H1 (cell line): Measurements from ENCODE around the gene NT5C1B. TPM values are rescaled to one million over a fixed set of nuclear protein-coding genes. Genes with fewer than 3 reads are reported as not detected.
A peak's percentile ranks its signal among the peaks of the same experiment; 100 is the strongest.

ENCODE experiments used
- CTCF ChIA-PET: fragments of 300-600 bp; sonication (Branson Sonifier 250); formaldehyde crosslinking; loops from one replicate; lab custom pipeline; 2021; ENCODE audit not compliant: partially characterized antibody; lab: Charles Lee
- POLR2A ChIA-PET: fragments of 300-600 bp; sonication (Branson Sonifier 250); formaldehyde crosslinking; loops from one replicate; lab custom pipeline; 2021; ENCODE audit warnings: inconsistent platforms; ENCODE audit not compliant: partially characterized antibody; lab: Charles Lee
- DNase-seq, 2 experiments: peaks; one replicate each; pipeline versions ENCODE4 v3.0.0 to v3.0.0-alpha.2; 2010 to 2022; ENCODE audit warnings: low spot score in 2 of 2, low read depth in 1 of 2, mixed read lengths in 1 of 2
- FAIRE-seq: peaks from 2 replicates; lab custom pipeline; 2011; peaks lifted over from hg19 to GRCh38; lab: Jason Lieb, UNC
- H2AFZ ChIP-seq: 2 replicates; pipeline ENCODE4 v1.8.1; 2012; ENCODE audit warnings: low read length, inconsistent platforms
- H2AK5ac ChIP-seq: 2 replicates; pipeline ENCODE4 v1.6.1; 2013; ENCODE audit warnings: low read depth, low read length
- H2BK120ac ChIP-seq: replicated peaks from 2 replicates; pipeline ENCODE3; 2013; ENCODE audit warnings: low read depth, low read length, inconsistent platforms
- H2BK12ac ChIP-seq: 2 replicates; pipeline ENCODE4 v1.6.1; 2013; ENCODE audit warnings: low read depth, low read length
- H2BK15ac ChIP-seq: 2 replicates; pipeline ENCODE4 v1.6.1; 2013; ENCODE audit warnings: low read length
- H2BK20ac ChIP-seq: 2 replicates; pipeline ENCODE4 v1.6.1; 2013; ENCODE audit warnings: low read length
- H2BK5ac ChIP-seq: 2 replicates; pipeline ENCODE4 v1.6.1; 2013; ENCODE audit warnings: low read depth, low read length
- H3K14ac ChIP-seq: 2 replicates; pipeline ENCODE4 v1.6.1; 2013; ENCODE audit warnings: inconsistent platforms; ENCODE audit not compliant: insufficient read length
- H3K18ac ChIP-seq: 2 replicates; pipeline ENCODE4 v1.6.1; 2013; ENCODE audit warnings: low read length; ENCODE audit errors: extremely low read depth
- H3K23ac ChIP-seq: 2 replicates; pipeline ENCODE4 v1.6.1; 2013; ENCODE audit warnings: inconsistent platforms; ENCODE audit not compliant: insufficient read length
- H3K23me2 ChIP-seq: 2 replicates; pipeline ENCODE4 v1.6.1; 2013; ENCODE audit warnings: low read depth, low read length
- H3K27ac ChIP-seq: 2 replicates; pipeline ENCODE4 v1.6.1; 2011; ENCODE audit warnings: low read depth, low read length, inconsistent platforms
- H3K27me3 ChIP-seq, 4 experiments: replicated peaks in 1 of 4; 1 replicate in 1 of 4; 2 replicates in 3 of 4; pipeline versions ENCODE4 v1.6.1 to v1.8.1; 2011 to 2013; ENCODE audit warnings: low read length in 3 of 4, mild to moderate bottlenecking in 3 of 4, inconsistent platforms in 2 of 4, mixed read lengths in 2 of 4, moderate library complexity in 1 of 4; ENCODE audit not compliant: control insufficient read depth in 3 of 4, insufficient read depth in 3 of 4; ENCODE audit errors: extremely low read depth in 1 of 4
- H3K36me3 ChIP-seq, 4 experiments: 2 replicates each; pipeline versions ENCODE4 v1.6.1 to v1.8.1; 2011 to 2013; ENCODE audit warnings: mild to moderate bottlenecking in 4 of 4, low read length in 3 of 4, moderate library complexity in 2 of 4, control low read depth in 1 of 4, inconsistent platforms in 1 of 4; ENCODE audit not compliant: insufficient read depth in 4 of 4, control insufficient read depth in 2 of 4
- H3K4ac ChIP-seq: replicated peaks from 2 replicates; pipeline ENCODE3; 2013; ENCODE audit warnings: low read length, low read depth, mixed read lengths, inconsistent platforms; ENCODE audit not compliant: insufficient read length
- H3K4me1 ChIP-seq, 4 experiments: replicated peaks in 1 of 4; 1 replicate in 1 of 4; 2 replicates in 3 of 4; pipeline versions ENCODE4 v1.6.1 to v1.8.1; 2011 to 2013; ENCODE audit warnings: low read length in 3 of 4, inconsistent platforms in 2 of 4, mixed read lengths in 1 of 4; ENCODE audit not compliant: insufficient read depth in 4 of 4, control insufficient read depth in 3 of 4
- H3K4me2 ChIP-seq, 2 experiments: 2 replicates each; pipeline versions ENCODE4 v1.6.1 to v1.8.1; 2011 to 2013; ENCODE audit warnings: low read depth in 2 of 2, low read length in 2 of 2, control low read depth in 1 of 2, inconsistent platforms in 1 of 2, mild to moderate bottlenecking in 1 of 2; ENCODE audit not compliant: insufficient read depth in 1 of 2
- H3K4me3 ChIP-seq, 4 experiments: fragments of 200-600, 300-600 bp in 1 of 4; sonication (generic), shearing (Covaris generic), sonication (Bioruptor Twin) in 1 of 4; 2 replicates each; pipeline versions ENCODE4 v1.5.1 to v1.8.1; 2011 to 2016; ENCODE audit warnings: low read length in 4 of 4, low read depth in 3 of 4, control low read depth in 2 of 4, inconsistent platforms in 2 of 4, mild to moderate bottlenecking in 2 of 4, mixed read lengths in 1 of 4, moderate library complexity in 1 of 4; ENCODE audit not compliant: insufficient read depth in 2 of 4; ENCODE audit errors: extremely low read depth in 1 of 4
- H3K56ac ChIP-seq: replicated peaks from 2 replicates; pipeline ENCODE3; 2013; ENCODE audit warnings: low read depth, mild to moderate bottlenecking, mixed read lengths, low read length, inconsistent platforms; ENCODE audit not compliant: insufficient read length
- H3K79me1 ChIP-seq: 2 replicates; pipeline ENCODE4 v1.6.1; 2013; ENCODE audit warnings: low read depth, low read length, control low read depth
- H3K79me2 ChIP-seq, 2 experiments: 2 replicates each; pipeline versions ENCODE4 v1.6.1 to v1.8.1; 2012 to 2013; ENCODE audit warnings: low read length in 2 of 2, mild to moderate bottlenecking in 2 of 2, inconsistent platforms in 1 of 2; ENCODE audit not compliant: insufficient read depth in 2 of 2, control insufficient read depth in 1 of 2
- H3K9ac ChIP-seq, 4 experiments: replicated peaks in 1 of 4; 1 replicate in 1 of 4; 2 replicates in 3 of 4; pipeline versions ENCODE4 v1.6.1 to v1.8.1; 2011 to 2013; ENCODE audit warnings: low read depth in 3 of 4, low read length in 3 of 4, control low read depth in 2 of 4, mild to moderate bottlenecking in 2 of 4, moderate library complexity in 2 of 4, inconsistent platforms in 1 of 4; ENCODE audit errors: extremely low read depth in 1 of 4
- H3K9me3 ChIP-seq, 2 experiments: 2 replicates each; pipeline versions ENCODE4 v1.6.1 to v1.8.1; 2012 to 2013; ENCODE audit warnings: mild to moderate bottlenecking in 2 of 2, moderate library complexity in 2 of 2, control low read depth in 1 of 2, inconsistent platforms in 1 of 2, low read depth in 1 of 2, low read length in 1 of 2, mixed read lengths in 1 of 2; ENCODE audit not compliant: insufficient read depth in 2 of 2
- H4K20me1 ChIP-seq, 2 experiments: replicated peaks in 1 of 2; 2 replicates each; pipeline versions ENCODE3 to v1.8.1; 2011 to 2013; ENCODE audit warnings: inconsistent platforms in 2 of 2, low read length in 2 of 2, mild to moderate bottlenecking in 1 of 2; ENCODE audit not compliant: insufficient read depth in 2 of 2, control insufficient read depth in 1 of 2
- H4K5ac ChIP-seq: 2 replicates; pipeline ENCODE4 v1.6.1; 2013; ENCODE audit warnings: low read length, low read depth, mixed read lengths, inconsistent platforms; ENCODE audit not compliant: insufficient read length
- H4K8ac ChIP-seq: 2 replicates; pipeline ENCODE4 v1.8.0; 2013; ENCODE audit warnings: mild to moderate bottlenecking, moderate library complexity, low read length, inconsistent platforms; ENCODE audit not compliant: insufficient read depth; ENCODE audit errors: extremely low read depth
- H4K91ac ChIP-seq: replicated peaks from 2 replicates; pipeline ENCODE3; 2013; ENCODE audit warnings: low read length, mixed read lengths, inconsistent platforms; ENCODE audit not compliant: insufficient read length
- MAFK ChIP-seq: IDR thresholded peaks from 2 replicates; pipeline ENCODE4 v1.6.1; 2012; ENCODE audit warnings: low read depth, mild to moderate bottlenecking, improper control_type of control experiment, low read length
- NANOG ChIP-seq: IDR thresholded peaks from 2 replicates; pipeline ENCODE4 v1.6.1; 2011; ENCODE audit warnings: low read length, low read depth, mild to moderate bottlenecking, inconsistent platforms; ENCODE audit not compliant: insufficient read depth, poor library complexity, severe bottlenecking
- RAD21 ChIP-seq, 2 experiments: IDR thresholded peaks in 1 of 2; conservative IDR thresholded peaks in 1 of 2; 2 replicates each; pipeline ENCODE4 v1.6.1; 2011; ENCODE audit warnings: low read depth in 2 of 2, low read length in 2 of 2, improper control_type of control experiment in 1 of 2, inconsistent platforms in 1 of 2, mild to moderate bottlenecking in 1 of 2, moderate library complexity in 1 of 2
- RXRA ChIP-seq: IDR thresholded peaks from 2 replicates; pipeline ENCODE4 v1.6.1; 2011; ENCODE audit warnings: low read depth, mild to moderate bottlenecking, low read length, moderate library complexity; ENCODE audit not compliant: insufficient read depth
- TEAD4 ChIP-seq: IDR thresholded peaks from 2 replicates; pipeline ENCODE4 v1.6.1; 2012; ENCODE audit warnings: low read depth, low read length, inconsistent platforms, mixed read lengths
- WGBS, 2 experiments: shearing (Covaris generic) in 1 of 2; methylation state at CpG; one replicate each; pipeline versions ENCODE4 v1.1.6 to v1.1.7; 2013 to 2015; ENCODE audit warnings: low lambda C conversion rate in 2 of 2, mixed read lengths in 2 of 2, inconsistent platforms in 1 of 2, low coverage in 1 of 2, missing lambda C conversion rate in 1 of 2; ENCODE audit not compliant: insufficient replicate concordance in 2 of 2, insufficient coverage in 1 of 2, insufficient read length in 1 of 2; ENCODE audit errors: extremely low coverage in 1 of 2, missing lambda C conversion rate in 1 of 2; 5-methylcytosine and 5-hydroxymethylcytosine counted together
- polyA plus RNA-seq, 7 experiments: library from polyadenylated mRNA; depleted of rRNA in 3 of 7; stranded (reverse) in 5 of 7; unstranded in 2 of 7; fragments of >200 nt in 5 of 7; fragments of 200-250 nt in 2 of 7; gene quantifications; 1 replicate in 5 of 7; 2 replicates in 1 of 7; 4 replicates in 1 of 7; pipeline versions ENCODE4 v1.2.1 to v1.2.3, GENCODE V29; 2011 to 2013; ENCODE audit warnings: missing spikeins in 2 of 7, mixed read lengths in 2 of 7
- total RNA-seq: library from RNA; stranded (reverse); fragmentation: NEBNext Ultra II Directional; extraction: Animal tissue kit (Norgen Biotek cat#: 25700); gene quantifications from 2 replicates; pipeline ENCODE4 v1.2.1, GENCODE V29; 2021
- TF ChIP-seq, protein P1 (sequence below), 3 experiments: IDR thresholded peaks; 1 replicate in 2 of 3; 2 replicates in 1 of 3; pipeline versions ENCODE4 v1.5.1 to v1.6.1; 2011; ENCODE audit warnings: low read length in 3 of 3, mild to moderate bottlenecking in 3 of 3, inconsistent platforms in 2 of 3, low read depth in 1 of 3, moderate library complexity in 1 of 3; ENCODE audit not compliant: insufficient read depth in 1 of 3; ENCODE audit errors: control extremely low read depth in 1 of 3
- TF ChIP-seq, protein P2 (sequence below): IDR thresholded peaks from 2 replicates; pipeline ENCODE4 v1.6.1; 2012; ENCODE audit warnings: inconsistent platforms

The NT5C1B gene
- total and polyA plus RNA-seq, 2 of the 8 experiments (the other 6 are each of a cell fraction or from before 2014, with no cell fraction given), result not detected

DNA sequence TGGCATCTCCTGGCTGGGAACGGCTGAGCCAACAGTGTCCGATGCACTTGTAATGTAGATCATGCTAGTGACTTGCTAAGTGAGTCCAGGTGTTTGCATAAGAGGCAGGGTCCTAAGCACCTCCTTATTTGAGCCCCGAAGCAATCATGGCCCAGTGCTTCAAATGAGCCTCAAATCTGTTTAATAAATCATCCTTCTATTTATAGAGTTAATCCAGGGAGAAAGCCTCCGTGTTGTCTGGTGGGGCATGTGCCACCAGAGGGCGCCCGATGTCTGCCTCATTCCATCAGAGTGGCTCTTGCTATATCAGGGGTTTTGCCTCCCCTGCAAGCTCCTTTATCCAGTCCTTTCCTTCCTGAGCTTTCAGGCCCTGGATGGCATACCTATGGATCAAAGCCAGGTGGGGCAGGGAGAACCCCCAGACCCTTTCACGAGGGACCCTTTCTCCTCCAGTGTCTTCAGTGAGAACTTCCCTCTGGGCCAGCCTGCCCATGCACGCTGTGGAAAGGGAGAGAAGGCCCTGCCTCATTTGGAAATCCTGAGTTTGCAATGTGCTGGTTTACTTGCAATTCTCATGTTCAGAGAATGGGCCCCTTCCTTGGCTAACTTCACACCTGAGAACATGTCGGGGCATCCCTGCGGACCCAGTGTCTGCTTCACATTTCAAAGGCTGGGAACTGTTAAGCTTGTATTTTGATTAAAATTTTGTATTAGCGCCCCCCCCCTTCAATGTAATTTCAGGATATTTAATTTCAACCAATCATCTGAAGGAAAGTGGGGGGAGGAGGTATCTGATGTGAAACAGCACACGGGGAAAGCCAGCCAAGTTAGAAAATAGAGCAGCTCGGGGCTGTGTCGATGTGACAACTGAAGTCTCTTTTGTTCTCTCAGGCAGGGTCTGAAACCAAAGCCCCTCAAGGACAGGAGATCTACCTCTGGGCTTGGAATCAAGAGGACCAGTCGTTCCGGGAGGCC is 68.6 kb downstream of the NT5C1B start:
- Histone ChIP-seq H3K9me3 (no peaks in the 10 kb centered on the region), H3K36me3 (no peaks in the 10 kb centered on the region), H4K8ac (no peak overlapping the region), H3K4ac (no peak overlapping the region), H3K27ac (no peak overlapping the region), H3K4me3 (no peak overlapping the region), H3K23ac (no peak overlapping the region), H3K14ac (no peak overlapping the region), H3K4me1 (peaks cover 0 to 3% (median 0%) of the 10 kb centered on the region in 4 experiments; a peak in 4 of 7 replicates), H2BK12ac (no peak overlapping the region), H3K9ac (no peak overlapping the region), H2AK5ac (no peak overlapping the region), H3K4me2 (no peak overlapping the region), H2AFZ (peak overlapping the region; percentile 96), H4K5ac (no peak overlapping the region), H2BK15ac (no peak overlapping the region), H3K23me2 (no peaks in the 10 kb centered on the region), H4K20me1 (no peaks in the 10 kb centered on the region), H3K56ac (no peak overlapping the region), H2BK5ac (no peak overlapping the region), H3K79me2 (no peaks in the 10 kb centered on the region), H3K79me1 (no peaks in the 10 kb centered on the region), H3K18ac (no peak overlapping the region), H4K91ac (no peak overlapping the region), H3K27me3 (no peaks in the 10 kb centered on the region), H2BK120ac (no peak overlapping the region), H2BK20ac (no peak overlapping the region)
- ChIA-PET POLR2A (no interaction called here), CTCF (interaction anchor here (0.6 to 5.5 kb wide), 78 partner anchors 9 to 1343 kb away, joined by 3 to 60 read pairs (median 4); partner anchors contain the start of gene NT5C1B)
- DNase-seq (peak; percentile 63 to 93), FAIRE-seq (peak; percentile 87)
- 61% methylated on average over 16 of the region's 16 CpGs; no CpG with 5 or more reads in 1 of the 2 experiments for WGBS, 2 experiments
- peak; percentile 97 to 99 for TF ChIP-seq RAD21 (IDR thresholded peaks at IDR 0.05 in 1 of 2, conservative IDR thresholded peaks at IDR 0.05 in 1 of 2; ENCODE audit: low read depth in 2 of 2, low read length in 2 of 2)
- TF ChIP-seq, protein P1, sequence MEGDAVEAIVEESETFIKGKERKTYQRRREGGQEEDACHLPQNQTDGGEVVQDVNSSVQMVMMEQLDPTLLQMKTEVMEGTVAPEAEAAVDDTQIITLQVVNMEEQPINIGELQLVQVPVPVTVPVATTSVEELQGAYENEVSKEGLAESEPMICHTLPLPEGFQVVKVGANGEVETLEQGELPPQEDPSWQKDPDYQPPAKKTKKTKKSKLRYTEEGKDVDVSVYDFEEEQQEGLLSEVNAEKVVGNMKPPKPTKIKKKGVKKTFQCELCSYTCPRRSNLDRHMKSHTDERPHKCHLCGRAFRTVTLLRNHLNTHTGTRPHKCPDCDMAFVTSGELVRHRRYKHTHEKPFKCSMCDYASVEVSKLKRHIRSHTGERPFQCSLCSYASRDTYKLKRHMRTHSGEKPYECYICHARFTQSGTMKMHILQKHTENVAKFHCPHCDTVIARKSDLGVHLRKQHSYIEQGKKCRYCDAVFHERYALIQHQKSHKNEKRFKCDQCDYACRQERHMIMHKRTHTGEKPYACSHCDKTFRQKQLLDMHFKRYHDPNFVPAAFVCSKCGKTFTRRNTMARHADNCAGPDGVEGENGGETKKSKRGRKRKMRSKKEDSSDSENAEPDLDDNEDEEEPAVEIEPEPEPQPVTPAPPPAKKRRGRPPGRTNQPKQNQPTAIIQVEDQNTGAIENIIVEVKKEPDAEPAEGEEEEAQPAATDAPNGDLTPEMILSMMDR (IDR thresholded peaks at IDR 0.05; ENCODE audit: control extremely low read depth in 1 of 3, insufficient read depth in 1 of 3, low read depth in 1 of 3, low read length in 3 of 3), result peak; percentile 79 to 91 (median 85)
- no peak for TF ChIP-seq NANOG
- peak; percentile 42; the same call in 1 of the 2 replicates for TF ChIP-seq TEAD4
- no peak for TF ChIP-seq RXRA
- TF ChIP-seq, protein P2, sequence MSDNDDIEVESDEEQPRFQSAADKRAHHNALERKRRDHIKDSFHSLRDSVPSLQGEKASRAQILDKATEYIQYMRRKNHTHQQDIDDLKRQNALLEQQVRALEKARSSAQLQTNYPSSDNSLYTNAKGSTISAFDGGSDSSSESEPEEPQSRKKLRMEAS, result peak; percentile 41
- peak; percentile 39; the same call in 1 of the 2 replicates for TF ChIP-seq MAFK
